Measurements from ENCODE around the gene NUBPL. TPM values are rescaled to one million over a fixed set of nuclear protein-coding genes. Genes with fewer than 3 reads are reported as not detected.

NUBPL gene
- polyA plus RNA-seq, 1 donor (not counting 4 experiments of a cell fraction or from before 2014, with no cell fraction given) = 18.8 TPM

- no peak for TF ChIP-seq EZH2 (IDR thresholded peaks at IDR 0.05; ENCODE audit: low read length)
- TF ChIP-seq, protein P1, sequence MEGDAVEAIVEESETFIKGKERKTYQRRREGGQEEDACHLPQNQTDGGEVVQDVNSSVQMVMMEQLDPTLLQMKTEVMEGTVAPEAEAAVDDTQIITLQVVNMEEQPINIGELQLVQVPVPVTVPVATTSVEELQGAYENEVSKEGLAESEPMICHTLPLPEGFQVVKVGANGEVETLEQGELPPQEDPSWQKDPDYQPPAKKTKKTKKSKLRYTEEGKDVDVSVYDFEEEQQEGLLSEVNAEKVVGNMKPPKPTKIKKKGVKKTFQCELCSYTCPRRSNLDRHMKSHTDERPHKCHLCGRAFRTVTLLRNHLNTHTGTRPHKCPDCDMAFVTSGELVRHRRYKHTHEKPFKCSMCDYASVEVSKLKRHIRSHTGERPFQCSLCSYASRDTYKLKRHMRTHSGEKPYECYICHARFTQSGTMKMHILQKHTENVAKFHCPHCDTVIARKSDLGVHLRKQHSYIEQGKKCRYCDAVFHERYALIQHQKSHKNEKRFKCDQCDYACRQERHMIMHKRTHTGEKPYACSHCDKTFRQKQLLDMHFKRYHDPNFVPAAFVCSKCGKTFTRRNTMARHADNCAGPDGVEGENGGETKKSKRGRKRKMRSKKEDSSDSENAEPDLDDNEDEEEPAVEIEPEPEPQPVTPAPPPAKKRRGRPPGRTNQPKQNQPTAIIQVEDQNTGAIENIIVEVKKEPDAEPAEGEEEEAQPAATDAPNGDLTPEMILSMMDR (optimal IDR thresholded peaks at IDR 0.05 in 1 of 3, IDR thresholded peaks at IDR 0.05 in 1 of 3, conservative IDR thresholded peaks at IDR 0.05 in 1 of 3; ENCODE audit: extremely low read depth in 1 of 3, insufficient read depth in 2 of 3, low read length in 3 of 3) = no peak
- no peak overlapping the region for H3K27ac ChIP-seq (ENCODE audit: control insufficient read depth, insufficient read depth, low read length)
- no peak overlapping the region for H3K4me3 ChIP-seq (ENCODE audit: control insufficient read depth in 2 of 3, extremely low read depth in 1 of 3, insufficient read depth in 2 of 3, low read depth in 1 of 3, low read length in 3 of 3)
- no peaks in the 10 kb centered on the region for H3K36me3 ChIP-seq (ENCODE audit: control insufficient read depth in 2 of 2, extremely low read depth in 1 of 2, insufficient read depth in 2 of 2, low read length in 2 of 2)
- H3K4me2 ChIP-seq (ENCODE audit: control insufficient read depth, extremely low read depth, insufficient read depth, low read depth, low read length) = no peak overlapping the region
- H3K79me2 ChIP-seq (ENCODE audit: control insufficient read depth, insufficient read depth, low read length) = no peaks in the 10 kb centered on the region
- no peaks in the 10 kb centered on the region for H4K20me1 ChIP-seq (ENCODE audit: control insufficient read depth, extremely low read depth, insufficient read depth, low read length)
- H3K9me3 ChIP-seq (ENCODE audit: control insufficient read depth, low read depth, low read length) = no peaks in the 10 kb centered on the region
- FAIRE-seq (no peak), DNase-seq (ENCODE audit: low read depth, low spot score) (no peak)
- dilution Hi-C loops (cut with MboI; ENCODE audit: extremely low pct_ligation_motif_present, low sequenced_read_pairs) = no loop called here
- no peaks in the 10 kb centered on the region for H3K9me1 ChIP-seq (ENCODE audit: control insufficient read depth, extremely low read depth, insufficient read depth, low read length)
- no peak overlapping the region for H2AFZ ChIP-seq (ENCODE audit: control insufficient read depth, low read length)
- no peaks in the 10 kb centered on the region for H3K4me1 ChIP-seq (ENCODE audit: control insufficient read depth, extremely low read depth, insufficient read depth, low read length)
- no peaks in the 10 kb centered on the region for H3K27me3 ChIP-seq (ENCODE audit: control insufficient read depth, extremely low read depth, insufficient read depth, low read length)
- no peak overlapping the region for H3K9ac ChIP-seq (ENCODE audit: control insufficient read depth, extremely low read depth, insufficient read depth, low read length)
These were observed 33.7 kb upstream of the NUBPL start for GRCh38 chr14:31527546-31527945.

DNA sequence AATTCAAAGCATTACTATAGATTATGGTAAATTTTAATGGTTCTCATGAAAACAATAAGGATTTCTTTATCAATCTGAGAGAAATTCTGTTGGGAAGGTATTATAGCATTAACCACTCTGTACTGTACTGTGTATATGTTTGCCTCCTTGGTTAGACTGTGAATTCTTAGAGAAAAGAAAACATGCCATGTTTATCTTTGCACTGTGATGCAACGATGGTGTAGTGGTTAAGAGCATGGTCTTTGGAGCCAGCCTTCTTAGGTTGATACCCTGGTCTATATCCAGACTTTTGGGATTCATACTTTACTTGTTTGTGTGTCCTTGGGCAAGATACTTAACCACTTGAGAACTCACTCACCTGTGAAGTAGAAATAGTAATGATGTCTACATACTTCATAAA, 32.2 kb upstream of the NUBPL start:
- DNase-seq (ENCODE audit: low read depth, low spot score) = no peak
- H3K27me3 ChIP-seq (ENCODE audit: control insufficient read depth, extremely low read depth, insufficient read depth, low read length) = no peaks in the 10 kb centered on the region
- dilution Hi-C loops (cut with MboI; ENCODE audit: extremely low pct_ligation_motif_present, low sequenced_read_pairs) = no loop called here

More for the DNA sequence above, 32.2 kb upstream of the NUBPL start:
- TF ChIP-seq, protein P1 (optimal IDR thresholded peaks at IDR 0.05 in 1 of 3, IDR thresholded peaks at IDR 0.05 in 1 of 3, conservative IDR thresholded peaks at IDR 0.05 in 1 of 3; ENCODE audit: extremely low read depth in 1 of 3, insufficient read depth in 2 of 3, low read length in 3 of 3) = no peak
- no peak for FAIRE-seq
- no peaks in the 10 kb centered on the region for H3K79me2 ChIP-seq (ENCODE audit: control insufficient read depth, insufficient read depth, low read length)
- H3K4me1 ChIP-seq (ENCODE audit: control insufficient read depth, extremely low read depth, insufficient read depth, low read length) = peaks cover 2% of the 10 kb centered on the region
- no peak overlapping the region for H3K4me2 ChIP-seq (ENCODE audit: control insufficient read depth, extremely low read depth, insufficient read depth, low read depth, low read length)
- no peaks in the 10 kb centered on the region for H3K9me1 ChIP-seq (ENCODE audit: control insufficient read depth, extremely low read depth, insufficient read depth, low read length)
- H3K27ac ChIP-seq (ENCODE audit: control insufficient read depth, insufficient read depth, low read length) = no peak overlapping the region
- no peak overlapping the region for H3K9ac ChIP-seq (ENCODE audit: control insufficient read depth, extremely low read depth, insufficient read depth, low read length)
- no peak overlapping the region for H3K4me3 ChIP-seq (ENCODE audit: control insufficient read depth in 2 of 3, extremely low read depth in 1 of 3, insufficient read depth in 2 of 3, low read depth in 1 of 3, low read length in 3 of 3)
- H3K9me3 ChIP-seq (ENCODE audit: control insufficient read depth, low read depth, low read length) = no peaks in the 10 kb centered on the region
- H3K36me3 ChIP-seq (ENCODE audit: control insufficient read depth in 2 of 2, extremely low read depth in 1 of 2, insufficient read depth in 2 of 2, low read length in 2 of 2) = no peaks in the 10 kb centered on the region
- H2AFZ ChIP-seq (ENCODE audit: control insufficient read depth, low read length) = no peak overlapping the region
- no peaks in the 10 kb centered on the region for H4K20me1 ChIP-seq (ENCODE audit: control insufficient read depth, extremely low read depth, insufficient read depth, low read length)
